Cardiac muscle cell (in vitro differentiated cells and primary cell): ENCODE results near the gene MEGF6. TPM values are rescaled to one million over a fixed set of nuclear protein-coding genes. Genes with fewer than 3 reads are reported as not detected.
"Not testable (repeated sequence)": the region's sequence is repeated elsewhere in the genome, so short reads cannot be mapped to it uniquely, and the experiment has no call there.

ENCODE experiments used
- DNase-seq, 2 donors: peaks; one replicate each; pipeline versions ENCODE4 v3.0.0 to v3.0.0-alpha.2; 2010 to 2017; ENCODE audit warnings: low read depth in 1 of 2, low spot score in 1 of 2
- H3K27ac ChIP-seq: fragments of 200-600 bp; sonication (generic); 2 replicates; pipeline ENCODE4 v1.5.1; 2016
- H3K27me3 ChIP-seq: fragments of 200-600 bp; sonication (generic); 2 replicates; pipeline ENCODE4 v1.6.0; 2016; ENCODE audit warnings: control low read depth
- H3K36me3 ChIP-seq: fragments of 200-600 bp; sonication (generic); 2 replicates; pipeline ENCODE4 v1.5.1; 2016; ENCODE audit warnings: control low read depth
- H3K4me1 ChIP-seq: fragments of 200-600 bp; sonication (generic); 2 replicates; pipeline ENCODE4 v1.8.1; 2017; ENCODE audit warnings: low read depth, mild to moderate bottlenecking, mixed run types
- H3K4me3 ChIP-seq: fragments of 200-600 bp; sonication (generic); 2 replicates; pipeline ENCODE4 v1.5.1; 2016; ENCODE audit warnings: mild to moderate bottlenecking
- H3K9me3 ChIP-seq: fragments of 200-600 bp; sonication (generic); 2 replicates; pipeline ENCODE4 v1.5.1; 2017; ENCODE audit warnings: low read depth, mild to moderate bottlenecking, control low read depth
- polyA plus RNA-seq: library from polyadenylated mRNA; unstranded; fragments of >200 nt; fragmentation: Nextera tagmentation; extraction: Ambion mirVana; gene quantifications from 2 replicates; pipeline ENCODE4 v1.2.1, GENCODE V29; 2016
- total RNA-seq: library from RNA; depleted of rRNA; stranded (reverse); fragments of >200 nt; gene quantifications from 2 replicates; pipeline ENCODE4 v1.2.3, GENCODE V29; 2016
- TF ChIP-seq, protein P1 (sequence below): IDR thresholded peaks from 2 replicates; pipeline ENCODE4 v1.5.1; 2012; ENCODE audit warnings: low read depth, mild to moderate bottlenecking, low read length

The MEGF6 gene
- total and polyA plus RNA-seq, 2 experiments from 2014 or later = 11.1 to 31.7 TPM

DNA sequence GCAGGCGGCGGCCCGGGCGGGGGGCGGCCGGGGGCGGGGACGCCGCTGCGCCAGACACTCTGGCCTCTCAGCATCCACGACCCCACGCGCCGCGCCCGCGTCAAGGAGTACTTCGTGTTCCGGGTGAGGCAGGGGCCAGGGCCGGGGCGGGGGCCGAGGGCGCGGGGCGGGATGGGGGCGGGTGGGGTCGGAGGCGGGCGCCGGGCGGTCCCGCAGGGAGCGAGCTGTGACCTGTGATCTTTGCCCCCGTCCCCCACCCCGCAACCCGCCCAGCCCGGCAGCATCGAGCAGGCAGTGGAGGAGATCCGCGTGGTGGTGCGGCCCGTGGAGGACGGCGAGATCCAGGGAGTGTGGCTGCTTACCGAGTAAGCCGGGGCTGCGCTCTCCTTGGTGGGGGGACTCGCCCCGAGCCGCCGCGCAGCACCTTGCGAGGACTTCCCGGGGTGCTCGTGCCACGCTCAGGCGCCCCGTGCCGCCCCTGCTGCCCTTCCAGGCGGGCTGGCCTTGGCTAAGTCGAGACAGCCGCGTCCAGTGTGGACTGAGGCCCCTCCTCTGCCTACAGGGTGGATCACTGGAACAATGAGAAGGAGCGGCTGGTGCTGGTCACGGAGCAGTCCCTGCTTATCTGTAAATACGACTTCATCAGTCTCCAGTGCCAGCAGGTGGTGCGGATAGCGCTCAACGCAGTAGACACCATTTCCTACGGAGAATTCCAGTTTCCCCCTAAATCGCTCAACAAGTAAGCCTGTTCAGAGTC lies 14.0 kb upstream of the MEGF6 start:
- peak; percentile 58 for DNase-seq
- H3K27ac ChIP-seq = peak overlapping the region; percentile 44
- TF ChIP-seq, protein P1, sequence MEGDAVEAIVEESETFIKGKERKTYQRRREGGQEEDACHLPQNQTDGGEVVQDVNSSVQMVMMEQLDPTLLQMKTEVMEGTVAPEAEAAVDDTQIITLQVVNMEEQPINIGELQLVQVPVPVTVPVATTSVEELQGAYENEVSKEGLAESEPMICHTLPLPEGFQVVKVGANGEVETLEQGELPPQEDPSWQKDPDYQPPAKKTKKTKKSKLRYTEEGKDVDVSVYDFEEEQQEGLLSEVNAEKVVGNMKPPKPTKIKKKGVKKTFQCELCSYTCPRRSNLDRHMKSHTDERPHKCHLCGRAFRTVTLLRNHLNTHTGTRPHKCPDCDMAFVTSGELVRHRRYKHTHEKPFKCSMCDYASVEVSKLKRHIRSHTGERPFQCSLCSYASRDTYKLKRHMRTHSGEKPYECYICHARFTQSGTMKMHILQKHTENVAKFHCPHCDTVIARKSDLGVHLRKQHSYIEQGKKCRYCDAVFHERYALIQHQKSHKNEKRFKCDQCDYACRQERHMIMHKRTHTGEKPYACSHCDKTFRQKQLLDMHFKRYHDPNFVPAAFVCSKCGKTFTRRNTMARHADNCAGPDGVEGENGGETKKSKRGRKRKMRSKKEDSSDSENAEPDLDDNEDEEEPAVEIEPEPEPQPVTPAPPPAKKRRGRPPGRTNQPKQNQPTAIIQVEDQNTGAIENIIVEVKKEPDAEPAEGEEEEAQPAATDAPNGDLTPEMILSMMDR = no peak

DNA sequence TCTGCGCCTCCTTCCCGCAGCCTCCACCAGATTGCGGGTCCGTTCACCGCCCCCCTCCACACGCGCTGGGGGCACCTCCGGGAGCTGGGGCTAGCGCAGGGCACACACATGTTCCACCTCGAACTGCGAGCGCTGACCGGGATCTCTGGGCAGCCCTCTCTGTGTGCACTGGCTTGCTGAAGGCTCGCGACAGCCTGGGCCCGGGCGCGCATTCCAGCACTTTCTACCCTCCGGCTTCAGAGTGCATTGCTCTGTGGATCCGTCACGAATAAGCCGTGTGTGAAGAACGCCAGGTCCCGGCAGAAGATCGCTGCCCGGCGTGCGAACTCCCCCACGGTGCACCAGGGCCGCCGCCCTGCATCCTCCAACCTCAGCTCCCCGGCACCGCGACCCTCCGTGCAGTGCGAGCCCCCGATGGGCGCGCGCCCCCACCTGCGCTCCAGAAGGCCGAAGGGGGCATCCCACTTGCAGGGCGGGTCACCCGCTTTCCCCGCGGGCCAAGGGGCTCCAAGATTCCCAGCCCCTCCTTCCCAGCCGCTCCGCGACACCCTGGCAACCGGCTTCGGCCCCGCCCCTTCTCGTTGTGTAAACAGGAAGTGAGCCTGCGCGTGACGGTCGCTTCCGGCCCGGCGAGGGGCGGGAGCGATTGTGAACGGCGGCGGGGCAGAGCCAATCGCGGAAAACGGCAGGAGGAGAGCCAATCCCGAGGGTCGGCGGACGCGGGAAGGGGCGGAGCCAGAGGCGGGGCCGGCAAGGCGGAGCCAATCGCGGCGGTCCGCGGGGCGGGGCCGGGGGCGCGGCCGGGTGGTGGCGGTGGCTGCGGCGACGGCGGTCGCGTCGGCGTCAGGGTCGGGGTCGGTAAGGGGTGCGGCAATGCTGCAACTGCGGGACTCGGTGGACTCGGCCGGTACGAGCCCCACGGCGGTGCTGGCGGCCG lies 13.2 kb upstream of the MEGF6 start, which contains the start of gene TPRG1L:
TSS of gene TPRG1L (plus strand) at position 816 of the 937 bp plus-strand sequence. CDS start at position 874, 58 bp downstream.
- peak; percentile 97 to 99 for DNase-seq
- Histone ChIP-seq H3K4me1 (peaks cover 8% of the 10 kb centered on the region), H3K4me3 (peak within 1 kb of the TSS; percentile 99), H3K36me3 (peaks cover 22% of the 10 kb centered on the region), H3K9me3 (no peaks in the 10 kb centered on the region), H3K27ac (peak within 1 kb of the TSS; percentile 44), H3K27me3 (no peaks in the 10 kb centered on the region)
- TF ChIP-seq, protein P1 = no peak

More for the DNA sequence above, 14.0 kb upstream of the MEGF6 start:
- peaks cover 8% of the 10 kb centered on the region for H3K4me1 ChIP-seq
- H3K4me3 ChIP-seq = peak overlapping the region; percentile 99
- H3K9me3 ChIP-seq = no peaks in the 10 kb centered on the region
- peaks cover 22% of the 10 kb centered on the region for H3K36me3 ChIP-seq
- no peaks in the 10 kb centered on the region for H3K27me3 ChIP-seq

DNA sequence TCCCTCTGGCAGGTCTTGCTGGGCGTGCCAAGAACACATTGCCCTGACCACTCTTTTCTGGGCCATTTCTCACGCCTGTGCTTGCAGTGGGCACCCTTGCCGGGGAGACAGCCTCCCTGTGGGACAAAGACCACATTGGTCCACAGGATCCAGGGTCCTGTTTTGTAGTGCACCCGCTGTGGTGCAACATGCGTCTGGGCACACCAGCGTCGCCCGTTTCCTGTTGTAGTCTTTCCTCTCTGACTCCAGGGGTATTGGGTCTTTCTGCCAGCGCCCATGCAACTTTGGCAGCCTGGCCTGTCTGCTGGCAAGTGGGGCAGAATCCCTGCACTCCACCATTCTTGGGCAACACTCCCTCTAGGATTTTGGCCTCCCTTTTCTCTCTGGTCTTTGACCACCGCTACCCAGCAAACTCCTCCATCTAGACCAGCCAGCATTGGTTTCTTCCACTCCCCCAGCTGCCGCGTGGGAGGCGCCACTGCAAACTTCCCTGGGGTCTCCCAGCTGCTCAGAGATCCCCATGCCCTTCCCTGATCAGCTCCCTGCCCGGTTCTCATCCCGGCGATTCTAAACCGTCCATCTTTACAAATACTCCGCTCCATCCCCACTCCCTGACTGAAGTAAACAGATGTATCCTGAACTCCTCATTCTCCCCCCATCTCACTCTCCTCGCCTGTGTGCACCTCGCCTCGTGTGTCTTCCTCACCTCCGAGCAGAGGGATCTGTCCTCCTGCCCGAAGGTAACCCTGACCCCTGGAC lies 12.3 kb upstream of the MEGF6 start:
- TF ChIP-seq, protein P1 = no peak
- Histone ChIP-seq H3K27me3 (no peaks in the 10 kb centered on the region), H3K4me3 (peak overlapping the region; percentile 99), H3K27ac (no peak overlapping the region), H3K9me3 (no peaks in the 10 kb centered on the region), H3K4me1 (peaks cover 8% of the 10 kb centered on the region), H3K36me3 (peaks cover 15% of the 10 kb centered on the region)
- no peak for DNase-seq

DNA sequence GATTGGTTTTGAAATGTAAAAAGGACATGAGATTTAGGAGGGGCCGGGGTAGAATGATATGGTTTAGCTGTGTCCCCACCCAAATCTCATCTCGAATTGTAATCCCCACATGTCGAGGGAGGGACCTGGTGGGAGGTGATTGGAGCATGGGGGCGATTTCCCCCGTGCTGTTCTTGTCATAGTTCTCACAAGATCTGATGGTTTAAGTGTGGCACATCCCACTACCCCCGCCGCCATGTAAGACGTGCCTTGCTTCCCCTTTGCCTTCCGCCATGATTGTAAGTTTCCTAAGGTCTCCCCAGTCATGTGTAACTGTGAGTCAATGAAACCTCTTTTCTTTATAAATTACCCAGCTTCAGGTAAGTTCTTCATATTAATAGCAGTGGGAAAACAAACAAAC lies 10.8 kb upstream of the MEGF6 start:
- H3K4me1 ChIP-seq, H3K27ac ChIP-seq, DNase-seq, H3K36me3 ChIP-seq, H3K9me3 ChIP-seq, H3K4me3 ChIP-seq, H3K27me3 ChIP-seq: not testable (repeated sequence)

DNA sequence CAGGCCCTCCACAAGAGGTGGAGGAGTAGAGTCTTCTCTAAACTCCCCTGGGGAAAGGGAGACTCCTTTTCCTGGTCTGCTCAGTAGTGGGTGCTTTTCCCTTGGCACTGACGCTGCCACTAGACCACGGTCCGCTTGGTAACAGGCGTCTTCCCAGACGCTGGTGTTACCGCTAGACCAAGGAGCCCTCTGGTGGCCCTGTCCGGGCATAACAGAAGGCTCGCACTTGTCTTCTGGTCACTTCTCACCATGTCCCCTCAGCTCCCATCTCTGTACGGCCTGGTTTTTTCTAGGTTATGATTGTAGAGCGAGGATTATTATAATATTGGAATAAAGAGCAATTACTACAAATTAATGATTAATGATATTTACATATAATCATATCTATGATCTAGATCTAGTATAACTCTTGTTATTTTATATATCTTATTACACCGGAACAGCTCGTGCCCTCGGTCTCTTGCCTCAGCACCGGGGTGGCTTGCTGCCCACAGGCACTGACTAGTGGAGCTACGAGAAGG lies 9.9 kb upstream of the MEGF6 start:
- not testable (repeated sequence) for H3K27ac ChIP-seq, H3K36me3 ChIP-seq, H3K27me3 ChIP-seq, H3K4me1 ChIP-seq, H3K4me3 ChIP-seq, H3K9me3 ChIP-seq
- peak; percentile 35 to 48 for DNase-seq
- TF ChIP-seq, protein P1 = peak; percentile 64
